DND-41 (cell line): ENCODE results near the gene PDCD5.

Experiments used
- ATAC-seq: fragments of 200-7000 bp; cut with Tn5 transposase; 3 replicates; pipeline ENCODE4 v1.9.1; 2021; ENCODE audit warnings: low read depth; ENCODE audit not compliant: insufficient read depth
- DNase-seq: peaks from one replicate; pipeline ENCODE4 v3.0.0-alpha.2; 2020
- H2AFZ ChIP-seq: 2 replicates; pipeline ENCODE4 v1.6.0; 2012; ENCODE audit warnings: low read depth, low read length
- H3K27ac ChIP-seq: 2 replicates; pipeline ENCODE4 v1.5.1; 2012; ENCODE audit warnings: low read length, inconsistent platforms
- H3K27me3 ChIP-seq: fragments of 200-600 bp; sonication (generic); 2 replicates; pipeline ENCODE4 v1.6.0; 2012; ENCODE audit warnings: low read length, mild to moderate bottlenecking, inconsistent platforms; ENCODE audit not compliant: insufficient read depth, poor library complexity
- H3K36me3 ChIP-seq: 2 replicates; pipeline ENCODE4 v1.5.1; 2012; ENCODE audit warnings: low read length, inconsistent platforms; ENCODE audit not compliant: insufficient read depth
- H3K4me1 ChIP-seq: 2 replicates; pipeline ENCODE4 v1.5.1; 2012; ENCODE audit warnings: mild to moderate bottlenecking, low read length; ENCODE audit not compliant: insufficient read depth
- H3K4me2 ChIP-seq: 2 replicates; pipeline ENCODE4 v1.6.0; 2012; ENCODE audit warnings: mild to moderate bottlenecking, moderate library complexity, low read length, inconsistent platforms; ENCODE audit not compliant: insufficient read depth
- H3K4me3 ChIP-seq, 2 experiments: fragments of 200-600 bp in 1 of 2; shearing (Covaris generic) in 1 of 2; 2 replicates each; pipeline ENCODE4 v1.5.1; 2012 to 2016; ENCODE audit warnings: inconsistent platforms in 2 of 2, low read length in 2 of 2, mild to moderate bottlenecking in 2 of 2, low read depth in 1 of 2, moderate library complexity in 1 of 2
- H3K79me2 ChIP-seq: 2 replicates; pipeline ENCODE4 v1.6.0; 2012; ENCODE audit warnings: low read length, inconsistent platforms; ENCODE audit not compliant: insufficient read depth
- H3K9ac ChIP-seq: 2 replicates; pipeline ENCODE4 v1.6.0; 2012; ENCODE audit warnings: low read depth, mild to moderate bottlenecking, inconsistent platforms, low read length, moderate library complexity
- H3K9me3 ChIP-seq: 2 replicates; pipeline ENCODE4 v1.5.1; 2012; ENCODE audit warnings: low read length, moderate library complexity, mild to moderate bottlenecking, inconsistent platforms; ENCODE audit not compliant: insufficient read depth, severe bottlenecking
- H4K20me1 ChIP-seq: 2 replicates; pipeline ENCODE4 v1.6.0; 2012; ENCODE audit warnings: low read length; ENCODE audit not compliant: insufficient read depth
- CTCF ChIP-seq: IDR thresholded peaks from 2 replicates; pipeline ENCODE4 v1.5.1; 2012; ENCODE audit warnings: borderline replicate concordance, low read length, moderate library complexity, mild to moderate bottlenecking; ENCODE audit not compliant: poor library complexity, severe bottlenecking; ENCODE audit errors: extremely low read depth
- EZH2 ChIP-seq: IDR thresholded peaks from 3 replicates; pipeline ENCODE4 v1.6.1; 2012; ENCODE audit warnings: borderline replicate concordance, low read depth, mild to moderate bottlenecking, moderate library complexity, low read length, inconsistent platforms; ENCODE audit not compliant: severe bottlenecking

The PDCD5 gene

GRCh38 chr19:32605544-32605943 is 24.6 kb downstream of the PDCD5 start:
- no peak overlapping the region for H3K4me3 ChIP-seq
- H3K4me2 ChIP-seq = no peak overlapping the region
- DNase-seq (no peak), ATAC-seq (no peak)
- H3K9me3 ChIP-seq = no peaks in the 10 kb centered on the region
- no peak overlapping the region for H3K27ac ChIP-seq
- no peaks in the 10 kb centered on the region for H3K27me3 ChIP-seq
- no peaks in the 10 kb centered on the region for H3K4me1 ChIP-seq
- H4K20me1 ChIP-seq = no peaks in the 10 kb centered on the region
- H3K9ac ChIP-seq = no peak overlapping the region
- no peaks in the 10 kb centered on the region for H3K79me2 ChIP-seq
- no peak overlapping the region for H2AFZ ChIP-seq
- peaks cover 59% of the 10 kb centered on the region for H3K36me3 ChIP-seq
- TF ChIP-seq CTCF (no peak), EZH2 (no peak)

- no peak overlapping the region for H3K4me3 ChIP-seq
- H3K79me2 ChIP-seq = no peaks in the 10 kb centered on the region
- no peak for TF ChIP-seq CTCF
- no peak for TF ChIP-seq EZH2
- DNase-seq (no peak), ATAC-seq (no peak)
- H3K9me3 ChIP-seq = no peaks in the 10 kb centered on the region
- H4K20me1 ChIP-seq = no peaks in the 10 kb centered on the region
- no peaks in the 10 kb centered on the region for H3K4me1 ChIP-seq
- no peak overlapping the region for H3K9ac ChIP-seq
- no peak overlapping the region for H2AFZ ChIP-seq
- H3K27ac ChIP-seq = no peak overlapping the region
- peaks cover 62% of the 10 kb centered on the region for H3K36me3 ChIP-seq
- H3K4me2 ChIP-seq = no peak overlapping the region
- H3K27me3 ChIP-seq = no peaks in the 10 kb centered on the region
Measured at GRCh38 chr19:32606289-32606688, 25.3 kb downstream of the PDCD5 start.

- Histone ChIP-seq H4K20me1 (no peaks in the 10 kb centered on the region), H2AFZ (no peak overlapping the region), H3K27ac (no peak overlapping the region), H3K36me3 (peaks cover 60% of the 10 kb centered on the region), H3K4me1 (no peaks in the 10 kb centered on the region), H3K9ac (no peak overlapping the region), H3K27me3 (no peaks in the 10 kb centered on the region), H3K79me2 (no peaks in the 10 kb centered on the region), H3K9me3 (no peaks in the 10 kb centered on the region), H3K4me3 (no peak overlapping the region), H3K4me2 (no peak overlapping the region)
- ATAC-seq (no peak), DNase-seq (no peak)
- no peak for TF ChIP-seq CTCF
- no peak for TF ChIP-seq EZH2
Measured at GRCh38 chr19:32607479-32607878, 26.5 kb downstream of the PDCD5 start.

GRCh38 chr19:32611161-32611560 is 30.2 kb downstream of the PDCD5 start:
- Histone ChIP-seq H3K4me2 (no peak overlapping the region), H3K36me3 (peaks cover 68% of the 10 kb centered on the region), H3K27ac (no peak overlapping the region), H4K20me1 (no peaks in the 10 kb centered on the region), H2AFZ (no peak overlapping the region), H3K4me3 (no peak overlapping the region), H3K79me2 (no peaks in the 10 kb centered on the region), H3K27me3 (no peaks in the 10 kb centered on the region), H3K4me1 (no peaks in the 10 kb centered on the region), H3K9me3 (no peaks in the 10 kb centered on the region), H3K9ac (no peak overlapping the region)
- no peak for TF ChIP-seq EZH2
- no peak for TF ChIP-seq CTCF
- DNase-seq (no peak), ATAC-seq (no peak)
